GM10248 (cell line): ENCODE results near the gene TBC1D17.
A peak's percentile ranks its signal among the peaks of the same experiment; 100 is the strongest.

ENCODE experiments used
- CTCF ChIA-PET: fragments of 300-600 bp; sonication (Branson Sonifier 250); formaldehyde crosslinking; extraction: SDS; loops from one replicate; lab custom pipeline; 2021; ENCODE audit warnings: antibody characterized with exemption; lab: Yijun Ruan, JAX
- POLR2A ChIA-PET: fragments of 350-650 bp; sonication (Branson Sonifier 250); formaldehyde crosslinking; extraction: SDS; loops from one replicate; lab custom pipeline; 2020; ENCODE audit warnings: antibody characterized with exemption; lab: Yijun Ruan, JAX
- DNase-seq: peaks from one replicate; pipeline ENCODE4 v3.0.0; 2012; ENCODE audit errors: extremely low spot score
- CTCF ChIP-seq: IDR thresholded peaks from 2 replicates; pipeline ENCODE4 v1.5.1; 2012; ENCODE audit warnings: mild to moderate bottlenecking, low read depth; ENCODE audit errors: extremely low read depth, missing control alignments, control extremely low read depth

TBC1D17 gene

GRCh38 chr19:49889687-49890348 lies 12.3 kb downstream of the TBC1D17 start:
- CTCF ChIA-PET: interaction anchor here (0.9 to 2.0 kb wide), 8 partner anchors 10 to 38 kb away, joined by 3 to 10 read pairs (median 4); partner anchors contain the start of genes AKT1S1 and TBC1D17
- POLR2A ChIA-PET: interaction anchor here (1.0 to 1.2 kb wide), 3 partner anchors 13 to 40 kb away, joined by 4 to 9 read pairs (median 8); partner anchors contain the start of genes AKT1S1, ATF5, NUP62 and TBC1D17
- DNase-seq: peak; percentile 60
- peak; percentile 79 for TF ChIP-seq CTCF

- TF ChIP-seq CTCF: no peak
- POLR2A ChIA-PET: interaction anchor here (0.6 to 1.9 kb wide), 6 partner anchors 14 to 75 kb away, joined by 3 to 9 read pairs (median 6); partner anchors contain the start of genes AKT1S1, ATF5, NUP62 and TBC1D17
- CTCF ChIA-PET: interaction anchor here (0.8 to 2.0 kb wide), 11 partner anchors 9 to 40 kb away, joined by 3 to 10 read pairs (median 4); partner anchors contain the start of genes AKT1S1, PTOV1 and TBC1D17
- peak; percentile 84 for DNase-seq
Observed at GRCh38 chr19:49890349-49891311, 13.1 kb downstream of the TBC1D17 start.

GRCh38 chr19:49891393-49891792 lies 13.9 kb downstream of the TBC1D17 start:
- ChIA-PET CTCF (interaction anchor here (0.9 to 2.0 kb wide), 4 partner anchors 14 to 37 kb away, joined by 3 to 7 read pairs (median 4); no protein-coding TSS in a partner anchor), POLR2A (interaction anchor here (0.6 to 1.9 kb wide), 5 partner anchors 20 to 955 kb away, joined by 3 to 8 read pairs (median 4); partner anchors contain the start of gene NUP62)

GRCh38 chr19:49892716-49893115 lies 15.2 kb downstream of the TBC1D17 start:
- POLR2A ChIA-PET: interaction anchor here (1.5 kb wide), 1 partner anchor 19 kb away, joined by 3 read pairs; no protein-coding TSS in a partner anchor
- TF ChIP-seq CTCF: no peak
- no peak for DNase-seq
- CTCF ChIA-PET: interaction anchor here (3.1 kb wide), 1 partner anchor 20 kb away, joined by 15 read pairs; no protein-coding TSS in a partner anchor

More at GRCh38 chr19:49891393-49891792, 13.9 kb downstream of the TBC1D17 start:
- TF ChIP-seq CTCF: no peak
- no peak for DNase-seq

GRCh38 chr19:49894011-49894664 lies 16.6 kb downstream of the TBC1D17 start:
- DNase-seq: no peak
- no peak for TF ChIP-seq CTCF
- ChIA-PET CTCF (interaction anchor here (0.9 to 3.1 kb wide), 6 partner anchors 10 to 213 kb away, joined by 3 to 15 read pairs (median 4); no protein-coding TSS in a partner anchor), POLR2A (interaction anchor here (0.6 to 1.9 kb wide), 7 partner anchors 10 to 219 kb away, joined by 3 to 5 read pairs (median 3); no protein-coding TSS in a partner anchor)
